Muscle of leg (tissue), 11 donors: ENCODE results near the gene FBL. TPM values are rescaled to one million over a fixed set of nuclear protein-coding genes. Genes with fewer than 3 reads are reported as not detected.
A peak's percentile ranks its signal among the peaks of the same experiment; 100 is the strongest.
"Not testable (repeated sequence)": the region's sequence is repeated elsewhere in the genome, so short reads cannot be mapped to it uniquely, and the experiment has no call there.

Experiments
- DNase-seq: peaks from one replicate; pipeline ENCODE4 v3.0.0; 2013
- H3K27ac ChIP-seq: one replicate; pipeline ENCODE4 v1.5.1; 2013; ENCODE audit warnings: mild to moderate bottlenecking, low read length, control low read depth
- H3K27me3 ChIP-seq: one replicate; pipeline ENCODE4 v1.6.1; 2013; ENCODE audit warnings: low read length; ENCODE audit not compliant: control insufficient read depth, insufficient read depth
- H3K36me3 ChIP-seq: one replicate; pipeline ENCODE4 v1.6.1; 2013; ENCODE audit warnings: low read length; ENCODE audit not compliant: control insufficient read depth, insufficient read depth
- H3K4me1 ChIP-seq: one replicate; pipeline ENCODE4 v1.6.1; 2013; ENCODE audit warnings: low read length; ENCODE audit not compliant: control insufficient read depth, insufficient read depth
- H3K4me3 ChIP-seq: one replicate; pipeline ENCODE4 v1.5.1; 2013; ENCODE audit warnings: low read length, control low read depth
- H3K9me3 ChIP-seq: replicated peaks from 2 replicates; pipeline ENCODE4 v1.6.1; 2013; ENCODE audit warnings: low read depth, low read length; ENCODE audit not compliant: control insufficient read depth
- WGBS: methylation state at CpG from one replicate; pipeline ENCODE4 v1.1.5; 2013; ENCODE audit warnings: missing lambda C conversion rate; ENCODE audit not compliant: insufficient coverage; 5-methylcytosine and 5-hydroxymethylcytosine counted together
- polyA plus RNA-seq, 8 donors: library from polyadenylated mRNA; unstranded; fragments of 120-200 nt; gene quantifications; one replicate each; pipeline versions ENCODE4 v1.2.1 to v1.2.3, GENCODE V29; 2013; ENCODE audit warnings: inconsistent platforms in 1 of 8, low replicate concordance in 1 of 8; ENCODE audit not compliant: insufficient read length in 8 of 8, insufficient read depth in 1 of 8
- total RNA-seq: library from RNA; stranded (reverse); fragments of 120-200 nt; gene quantifications from one replicate; pipeline ENCODE4 v1.2.4, GENCODE V29; 2013

Gene FBL
- total and polyA plus RNA-seq, 9 donors = 159 to 375 (median 294) TPM

GRCh38 chr19:39889872-39890754, 43.9 kb upstream of the FBL start:
- not testable (repeated sequence) for H3K9me3 ChIP-seq, H3K27ac ChIP-seq, H3K4me1 ChIP-seq, DNase-seq, H3K36me3 ChIP-seq, H3K27me3 ChIP-seq, H3K4me3 ChIP-seq
- 91% methylated on average over 13 of the region's 20 CpGs for WGBS

- DNase-seq = not testable (repeated sequence)
- no CpG with 5 or more reads among the region's 3 CpGs for WGBS
Observed at GRCh38 chr19:39887456-39887951, 41.3 kb upstream of the FBL start.

GRCh38 chr19:39885821-39886554, 39.8 kb upstream of the FBL start:
- 84% methylated on average over 10 of the region's 30 CpGs for WGBS
- not testable (repeated sequence) for DNase-seq, H3K27ac ChIP-seq, H3K27me3 ChIP-seq, H3K4me3 ChIP-seq, H3K36me3 ChIP-seq, H3K9me3 ChIP-seq, H3K4me1 ChIP-seq

More at GRCh38 chr19:39887456-39887951, 41.3 kb upstream of the FBL start:
- H3K4me1 ChIP-seq, H3K4me3 ChIP-seq, H3K9me3 ChIP-seq, H3K27me3 ChIP-seq, H3K36me3 ChIP-seq, H3K27ac ChIP-seq: not testable (repeated sequence)

GRCh38 chr19:39884721-39885120, 38.5 kb upstream of the FBL start:
- H3K4me1 ChIP-seq, DNase-seq, H3K27ac ChIP-seq, H3K27me3 ChIP-seq, H3K36me3 ChIP-seq, H3K4me3 ChIP-seq, H3K9me3 ChIP-seq: not testable (repeated sequence)
- WGBS = no CpG with 5 or more reads among the region's 9 CpGs

GRCh38 chr19:39882645-39883044, 36.5 kb upstream of the FBL start:
- not testable (repeated sequence) for H3K27ac ChIP-seq, DNase-seq, H3K4me3 ChIP-seq, H3K27me3 ChIP-seq, H3K9me3 ChIP-seq, H3K36me3 ChIP-seq, H3K4me1 ChIP-seq
- 84% methylated on average over 3 of the region's 10 CpGs for WGBS

- not testable (repeated sequence) for H3K27ac ChIP-seq, H3K4me1 ChIP-seq, H3K36me3 ChIP-seq, H3K4me3 ChIP-seq, H3K27me3 ChIP-seq, H3K9me3 ChIP-seq
- peak; percentile 17 for DNase-seq
- WGBS = 3% methylated on average over 5 of the region's 15 CpGs
Observed at GRCh38 chr19:39881495-39882110, 35.4 kb upstream of the FBL start.

- H3K9me3 ChIP-seq, H3K36me3 ChIP-seq: not testable (repeated sequence)
- 74% methylated on average over 2 of the region's 5 CpGs for WGBS
Observed at GRCh38 chr19:39880241-39880640, 34.1 kb upstream of the FBL start.

GRCh38 chr19:39879796-39880195, 33.6 kb upstream of the FBL start:
- not testable (repeated sequence) for H3K27me3 ChIP-seq, H3K27ac ChIP-seq, DNase-seq, H3K9me3 ChIP-seq, H3K4me1 ChIP-seq, H3K36me3 ChIP-seq, H3K4me3 ChIP-seq
- WGBS = no CpG with 5 or more reads among the region's 8 CpGs

More at GRCh38 chr19:39880241-39880640, 34.1 kb upstream of the FBL start:
- DNase-seq, H3K27me3 ChIP-seq, H3K27ac ChIP-seq, H3K4me3 ChIP-seq, H3K4me1 ChIP-seq: not testable (repeated sequence)

GRCh38 chr19:39878866-39879265, 32.7 kb upstream of the FBL start:
- DNase-seq = not testable (repeated sequence)

GRCh38 chr19:39878398-39878797, 32.2 kb upstream of the FBL start:
- H3K4me3 ChIP-seq = no peak overlapping the region
- H3K27me3 ChIP-seq = no peaks in the 10 kb centered on the region
- no peaks in the 10 kb centered on the region for H3K9me3 ChIP-seq
- WGBS = 79% methylated on average over 1 of the region's 1 CpG
- no peaks in the 10 kb centered on the region for H3K36me3 ChIP-seq
- no peak overlapping the region for H3K27ac ChIP-seq
- no peaks in the 10 kb centered on the region for H3K4me1 ChIP-seq
- no peak for DNase-seq

More at GRCh38 chr19:39878866-39879265, 32.7 kb upstream of the FBL start:
- not testable (repeated sequence) for H3K27ac ChIP-seq, H3K36me3 ChIP-seq, H3K4me1 ChIP-seq, H3K27me3 ChIP-seq, H3K9me3 ChIP-seq, H3K4me3 ChIP-seq
- WGBS = 87% methylated on average over 8 of the region's 11 CpGs
